Osteocyte (in vitro differentiated cells): Measurements from ENCODE around the gene SOBP. TPM values are rescaled to one million over a fixed set of nuclear protein-coding genes. Genes with fewer than 3 reads are reported as not detected.

Experiments
- DNase-seq: peaks from one replicate; pipeline ENCODE4 v3.0.0; 2021; ENCODE audit warnings: mixed read lengths; ENCODE audit not compliant: unreplicated experiment; ENCODE audit errors: extremely low spot score
- H3K27ac Mint-ChIP-seq: one replicate; pipeline ENCODE4 v1.8.0; 2021; ENCODE audit warnings: mild to moderate bottlenecking, mixed read lengths; ENCODE audit not compliant: unreplicated experiment
- H3K27me3 Mint-ChIP-seq: one replicate; pipeline ENCODE4 v1.8.0; 2021; ENCODE audit warnings: mixed read lengths; ENCODE audit not compliant: unreplicated experiment
- H3K36me3 Mint-ChIP-seq: one replicate; pipeline ENCODE4 v1.8.0; 2021; ENCODE audit warnings: mixed read lengths; ENCODE audit not compliant: unreplicated experiment
- H3K4me1 Mint-ChIP-seq: one replicate; pipeline ENCODE4 v1.8.0; 2021; ENCODE audit warnings: mixed read lengths; ENCODE audit not compliant: unreplicated experiment
- H3K4me3 Mint-ChIP-seq: one replicate; pipeline ENCODE4 v1.8.0; 2021; ENCODE audit warnings: mild to moderate bottlenecking, moderate library complexity, mixed read lengths; ENCODE audit not compliant: unreplicated experiment
- H3K9me3 Mint-ChIP-seq: one replicate; pipeline ENCODE4 v1.8.0; 2021; ENCODE audit warnings: mixed read lengths; ENCODE audit not compliant: unreplicated experiment
- CTCF ChIP-seq: fragments of 200-600 bp; sonication (generic); IDR thresholded peaks from 2 replicates; pipeline ENCODE4 v1.5.0; 2021; ENCODE audit warnings: antibody characterized with exemption, mild to moderate bottlenecking, moderate library complexity
- total RNA-seq: library from RNA; stranded (reverse); gene quantifications from 2 replicates; pipeline ENCODE4 v1.2.1, GENCODE V29; 2021

The SOBP gene
- total RNA-seq, 1 donor from 2014 or later = 7.4 TPM

DNA sequence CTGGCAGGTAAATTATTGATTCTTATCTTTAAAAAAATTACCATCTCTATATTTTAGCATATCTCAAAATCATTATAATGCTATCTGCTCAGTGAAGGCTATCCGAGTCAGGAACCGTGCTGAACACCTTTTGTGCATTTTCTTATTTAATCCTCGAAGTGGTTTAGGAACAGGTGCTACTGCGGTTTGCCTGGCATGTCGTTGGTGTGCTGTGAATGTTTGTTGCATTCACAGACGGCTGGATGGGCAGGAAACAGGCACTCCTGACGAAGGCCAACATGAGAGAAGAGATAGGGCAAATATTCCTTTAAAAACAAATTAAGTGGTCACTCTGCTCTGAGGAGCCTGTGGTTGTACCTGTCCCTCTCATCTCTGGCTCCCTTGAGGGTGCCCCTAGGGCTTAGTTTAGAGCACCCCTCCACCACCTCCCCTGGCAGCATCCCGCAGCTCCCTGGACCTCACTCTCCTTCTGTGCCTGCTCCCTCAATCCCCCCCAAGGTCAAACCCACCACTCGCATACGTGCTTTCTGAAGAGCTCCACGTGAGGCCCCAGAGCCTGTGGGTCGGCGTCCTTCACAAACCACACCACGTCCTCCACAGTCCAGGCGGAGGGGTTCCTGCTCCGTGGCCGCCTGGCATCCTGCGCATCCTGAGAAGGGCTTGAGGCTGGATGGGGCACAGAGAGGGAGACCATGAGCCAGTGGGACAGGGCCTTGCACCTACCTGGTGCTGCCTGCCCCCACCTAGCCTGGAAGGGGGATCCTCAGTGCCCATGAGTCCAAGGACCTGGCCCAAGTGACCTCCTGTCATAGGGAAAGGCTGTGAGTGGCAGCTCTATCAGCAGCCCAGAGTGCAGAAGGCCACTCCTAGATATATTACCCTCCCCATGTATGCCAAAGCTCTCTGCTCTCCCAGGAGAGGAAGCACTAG, 217.7 kb downstream of the SOBP start:
- Mint-ChIP-seq H3K27me3 (no peaks in the 10 kb centered on the region), H3K27ac (no peak overlapping the region), H3K36me3 (no peaks in the 10 kb centered on the region), H3K4me3 (no peak overlapping the region), H3K4me1 (peaks cover 8% of the 10 kb centered on the region), H3K9me3 (no peaks in the 10 kb centered on the region)
- no peak for TF ChIP-seq CTCF
- DNase-seq = no peak

DNA sequence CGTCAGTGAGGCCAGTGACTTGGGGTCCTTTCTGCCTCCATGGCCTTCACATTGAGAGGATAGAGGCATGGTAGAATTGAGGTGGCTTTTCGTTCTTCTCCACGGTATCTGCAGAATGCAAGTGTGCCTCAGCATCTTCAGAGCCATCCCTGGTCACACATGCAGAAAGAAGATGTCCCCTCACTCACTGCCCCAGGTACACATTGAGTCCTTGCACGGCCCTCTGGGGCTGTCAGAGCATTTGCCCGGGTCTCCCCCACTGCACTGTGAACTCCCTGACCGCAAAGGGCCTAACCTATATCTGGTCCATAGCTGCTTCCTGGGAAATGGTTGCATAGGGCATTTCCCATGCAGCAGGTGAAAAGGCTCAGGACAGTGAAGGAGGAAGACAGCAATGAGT, 218.5 kb downstream of the SOBP start:
- H3K27ac Mint-ChIP-seq = no peak overlapping the region
- no peak overlapping the region for H3K4me3 Mint-ChIP-seq
- DNase-seq = no peak
- H3K36me3 Mint-ChIP-seq = no peaks in the 10 kb centered on the region
- peaks cover 15% of the 10 kb centered on the region for H3K4me1 Mint-ChIP-seq
- H3K27me3 Mint-ChIP-seq = no peaks in the 10 kb centered on the region
- H3K9me3 Mint-ChIP-seq = no peaks in the 10 kb centered on the region
- TF ChIP-seq CTCF = no peak

DNA sequence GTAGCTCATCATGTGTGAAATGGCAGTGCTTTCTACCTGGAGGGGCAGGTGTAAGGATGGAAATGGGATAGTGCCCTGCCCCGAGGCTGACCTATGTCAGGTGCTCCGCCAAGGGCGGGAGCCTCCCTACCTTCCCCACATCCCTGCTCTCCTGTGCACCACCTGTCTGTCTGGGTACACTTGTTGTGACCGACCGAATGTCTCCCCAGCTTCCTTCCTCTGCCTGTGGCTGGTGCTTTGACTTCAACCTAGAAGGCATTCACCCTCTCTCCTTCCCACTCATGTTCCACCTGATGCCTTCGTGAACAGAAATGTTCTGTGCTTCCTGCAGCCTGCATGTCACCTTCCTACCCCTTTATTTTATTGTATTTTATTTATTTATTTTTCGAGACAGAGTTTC, 219.4 kb downstream of the SOBP start:
- no peak for TF ChIP-seq CTCF
- H3K27ac Mint-ChIP-seq = no peak overlapping the region
- DNase-seq = no peak
- no peak overlapping the region for H3K4me3 Mint-ChIP-seq
- no peaks in the 10 kb centered on the region for H3K36me3 Mint-ChIP-seq
- H3K4me1 Mint-ChIP-seq = peaks cover 15% of the 10 kb centered on the region
- peaks cover 1% of the 10 kb centered on the region for H3K27me3 Mint-ChIP-seq
- H3K9me3 Mint-ChIP-seq = no peaks in the 10 kb centered on the region

Other genes starting within 250 kb of the SOBP start
- 10.3 and 12.4 TPM in 2 replicates for gene PDSS2, start 30.6 kb upstream of the SOBP start, total RNA-seq